HG03280 (cell line): ENCODE results near the gene SLC22A16.

Experiments
- ATAC-seq: cut with Tn5 transposase; IDR thresholded peaks from one replicate; pipeline ENCODE4 v1.9.1; 2021; ENCODE audit warnings: mild to moderate bottlenecking, moderate library complexity; ENCODE audit not compliant: unreplicated experiment

Gene SLC22A16

DNA sequence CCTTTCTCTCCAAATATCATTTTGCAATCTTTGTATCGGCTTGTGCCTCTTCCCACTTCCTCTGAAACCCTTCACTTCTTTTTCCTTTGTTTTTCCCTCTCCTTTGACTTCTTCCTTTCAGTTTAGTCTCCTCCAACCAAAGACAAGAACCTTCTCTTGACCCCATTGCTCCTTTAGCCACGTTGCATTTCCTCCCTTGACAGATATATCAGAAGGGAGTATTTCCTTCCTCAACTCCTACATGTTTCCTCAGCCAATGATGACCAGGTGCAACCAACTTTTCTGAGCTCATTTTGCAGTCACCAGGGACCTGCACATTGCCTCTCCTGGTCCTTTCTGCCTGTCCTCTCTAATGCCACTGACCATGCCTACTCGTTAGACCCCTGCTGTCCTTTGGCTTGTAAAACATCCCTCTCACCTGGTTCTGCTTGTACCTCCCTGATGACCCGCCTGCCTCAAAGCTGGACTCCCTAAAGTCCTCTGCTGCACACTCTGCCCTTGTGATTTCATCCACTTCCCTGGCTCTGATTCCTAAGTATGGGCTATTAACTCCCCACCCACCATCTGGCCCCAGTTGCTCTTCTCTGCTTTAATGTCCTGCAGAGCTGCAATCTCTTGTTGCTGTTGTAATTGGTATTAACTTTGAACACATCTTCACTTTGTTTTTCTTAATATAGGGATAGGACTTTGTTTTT, 27.4 kb downstream of the SLC22A16 start:
- ATAC-seq = no peak

DNA sequence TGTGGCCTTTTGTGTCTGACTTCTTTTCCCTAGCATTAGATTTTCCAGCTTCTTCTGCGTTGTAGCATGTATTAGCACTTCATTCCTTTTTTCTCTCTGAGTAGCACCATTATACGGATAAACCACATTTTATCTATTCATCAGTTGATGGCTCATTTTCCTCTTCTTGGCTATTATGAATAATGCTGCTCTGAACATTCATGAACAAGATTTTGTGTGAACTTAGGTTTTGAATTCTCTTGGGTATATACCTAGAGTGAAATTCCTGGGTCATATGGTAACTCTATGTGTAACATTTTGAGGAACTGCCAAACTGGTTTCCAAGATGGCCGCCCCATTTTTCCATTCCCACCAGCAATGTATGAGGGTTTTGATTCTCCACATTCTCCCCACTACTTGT, 28.7 kb downstream of the SLC22A16 start:
- ATAC-seq = no peak

DNA sequence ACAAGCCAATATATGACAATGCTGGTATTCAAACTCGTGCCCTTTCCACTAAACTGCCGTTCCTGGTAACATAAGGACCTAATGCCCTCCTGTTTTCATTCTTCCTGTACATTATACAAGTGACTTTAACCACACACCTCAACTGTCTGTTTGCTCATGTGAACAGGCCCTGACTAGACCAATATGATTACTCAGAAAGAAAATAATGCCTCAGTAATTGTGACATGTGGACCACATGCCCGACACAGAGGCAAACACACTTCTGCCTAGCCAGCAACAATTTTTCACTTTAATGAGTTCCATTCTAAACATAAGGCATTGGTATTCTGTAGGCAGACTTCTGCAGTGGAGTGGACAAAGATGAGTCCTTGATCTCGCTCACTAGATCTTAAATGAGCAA, 30.0 kb downstream of the SLC22A16 start:
- ATAC-seq = no peak

DNA sequence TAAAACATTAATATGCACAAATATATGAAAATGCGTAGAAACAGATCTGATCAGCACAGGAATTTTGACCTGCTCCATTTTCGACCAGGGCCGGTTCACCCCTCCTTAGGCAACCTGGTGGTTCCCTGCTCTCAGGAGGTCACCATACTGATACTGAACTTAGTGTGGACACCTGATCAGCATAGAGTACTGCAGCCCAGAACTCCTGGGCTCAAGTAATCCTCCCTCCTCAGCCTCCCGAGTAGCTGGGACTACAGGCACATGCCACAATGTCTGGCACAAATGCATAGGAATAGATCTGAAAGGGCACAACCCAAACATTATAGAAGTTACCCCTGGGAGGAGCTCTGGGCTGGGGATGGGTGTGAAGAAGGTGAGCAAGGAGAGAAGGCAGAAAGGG, 36.4 kb downstream of the SLC22A16 start:
- no peak for ATAC-seq

DNA sequence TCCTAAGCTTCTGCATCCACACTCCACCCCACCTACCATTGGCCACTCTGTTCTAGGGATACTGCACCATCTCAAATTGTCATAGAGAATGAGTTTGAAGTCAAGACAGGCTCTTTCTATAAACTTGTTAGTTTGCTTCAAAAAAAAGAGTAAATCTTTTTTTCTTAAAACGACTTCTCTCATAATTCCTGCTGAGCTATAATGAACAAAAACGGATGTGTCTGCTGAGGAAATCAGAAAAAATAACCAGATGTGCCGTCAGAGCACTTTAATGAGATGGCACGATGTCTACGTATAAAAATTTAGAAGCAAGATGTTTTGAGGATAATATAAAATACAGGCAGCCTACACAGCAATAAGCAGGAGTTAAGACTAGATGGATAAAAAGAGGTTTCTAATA, 37.1 kb downstream of the SLC22A16 start:
- no peak for ATAC-seq

DNA sequence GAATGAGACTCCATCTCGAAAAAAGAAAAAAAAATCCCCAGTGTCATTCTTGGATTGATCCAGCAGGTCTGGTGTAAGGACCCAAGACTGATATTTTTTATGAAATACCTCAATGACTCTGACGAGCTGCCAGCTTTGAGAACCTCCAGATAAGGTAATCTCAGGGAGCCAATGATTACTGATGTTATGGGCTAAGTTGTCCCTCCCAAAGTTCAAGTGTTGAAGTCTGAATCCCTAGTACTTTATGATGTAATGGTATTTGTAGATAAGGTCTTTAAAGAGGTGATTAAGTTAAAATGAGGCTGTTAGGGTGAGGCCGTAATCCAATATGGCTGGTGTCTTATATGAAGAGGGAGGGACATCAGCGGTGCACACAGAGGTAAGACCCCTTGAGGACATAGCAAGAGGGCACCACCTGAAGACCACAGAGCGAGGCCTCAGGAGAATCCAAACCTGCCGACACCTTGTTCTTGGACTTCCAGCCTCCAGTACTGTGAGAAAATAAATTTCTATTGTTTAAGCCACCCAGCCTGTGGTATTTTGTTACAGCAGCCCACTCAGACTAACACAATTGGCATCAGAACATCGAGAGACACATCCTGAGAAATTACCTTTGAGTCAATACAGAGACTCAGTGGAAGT, 41.3 kb downstream of the SLC22A16 start:
- ATAC-seq = no peak

DNA sequence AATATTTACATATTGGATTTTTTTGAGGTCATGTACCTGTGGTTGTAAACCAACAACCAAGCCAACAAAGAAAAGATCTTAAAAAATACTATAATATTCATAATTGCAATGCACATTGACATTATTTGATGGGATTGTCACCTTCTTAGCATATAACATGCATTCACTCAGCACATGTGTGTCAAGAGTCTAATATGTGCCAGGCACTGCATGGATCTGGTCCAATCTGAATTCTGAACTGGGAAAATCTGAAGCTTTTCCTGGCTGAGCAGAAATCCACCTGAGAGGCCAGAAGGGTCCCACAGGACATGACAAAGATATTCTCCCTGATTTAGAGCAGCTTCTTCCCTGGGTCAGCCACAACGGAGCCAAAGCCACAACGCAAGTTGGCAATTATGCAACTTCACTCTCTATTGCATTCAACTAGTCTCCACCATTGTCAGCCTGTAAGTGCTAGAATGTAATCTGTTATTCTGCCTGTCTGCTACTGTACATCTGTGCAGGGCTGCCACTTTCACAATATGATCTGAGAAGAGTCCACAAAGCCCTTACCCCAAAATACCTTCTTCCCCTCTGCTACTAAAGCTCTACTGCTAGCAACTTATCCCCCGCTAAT, 44.0 kb downstream of the SLC22A16 start:
- ATAC-seq = no peak

DNA sequence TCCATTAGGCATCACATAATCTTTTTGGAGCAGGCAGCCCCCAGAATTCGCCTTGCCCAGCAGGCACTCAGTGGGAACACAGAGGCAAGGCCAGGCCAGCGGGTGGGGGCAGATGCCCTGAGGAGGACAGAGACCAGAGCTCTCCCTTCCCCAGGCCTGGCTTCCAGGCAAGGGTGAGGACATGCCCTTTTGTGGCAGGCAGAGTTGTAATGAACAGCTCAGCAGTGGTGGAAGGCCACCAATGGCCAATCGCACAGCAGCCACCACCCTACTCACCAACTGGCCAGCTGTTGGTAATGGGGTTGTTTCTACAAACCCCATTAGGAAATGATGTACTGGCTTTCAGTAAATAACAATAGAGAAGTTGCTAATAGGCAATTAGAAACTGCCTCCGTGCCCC, 45.7 kb downstream of the SLC22A16 start:
- no peak for ATAC-seq

DNA sequence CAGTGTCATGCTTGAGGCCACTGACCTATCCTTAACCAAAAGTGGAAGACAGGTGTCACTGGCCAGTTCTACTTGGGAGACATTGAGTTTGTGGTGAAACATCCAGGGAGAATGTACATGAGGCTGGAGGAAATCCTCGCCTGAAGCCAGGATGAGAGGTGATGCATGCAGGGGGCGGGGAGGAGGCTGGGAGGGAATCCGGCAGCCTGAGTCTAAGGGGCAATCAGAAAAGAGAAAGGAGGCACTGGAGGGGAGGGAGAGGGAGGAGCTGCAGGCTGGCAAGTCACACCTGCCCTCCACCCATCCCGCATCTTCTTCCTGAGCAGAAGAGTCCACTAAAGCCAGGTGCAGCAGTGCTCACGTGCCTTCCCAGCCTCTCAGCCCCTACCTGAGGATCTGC, 46.2 kb downstream of the SLC22A16 start:
- ATAC-seq = no peak

DNA sequence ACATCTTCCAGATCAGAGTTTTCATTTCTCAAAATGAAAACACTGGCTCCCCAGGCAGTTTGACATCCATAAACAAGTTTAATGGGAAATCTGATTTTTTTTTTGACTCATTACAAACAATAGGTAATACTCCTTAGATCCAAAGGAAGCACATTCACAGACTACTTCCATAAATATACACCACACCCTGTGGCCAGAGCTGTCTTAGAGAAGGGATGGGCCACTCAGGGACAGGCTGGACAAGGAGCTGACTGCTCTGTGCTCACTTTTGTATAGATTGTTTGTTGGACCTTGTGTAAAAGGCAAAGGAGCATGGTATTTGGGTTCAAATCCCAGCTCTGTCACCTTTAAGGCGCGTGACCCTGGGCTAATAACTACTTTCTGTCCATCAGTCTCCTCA, 48.3 kb downstream of the SLC22A16 start:
- no peak for ATAC-seq

DNA sequence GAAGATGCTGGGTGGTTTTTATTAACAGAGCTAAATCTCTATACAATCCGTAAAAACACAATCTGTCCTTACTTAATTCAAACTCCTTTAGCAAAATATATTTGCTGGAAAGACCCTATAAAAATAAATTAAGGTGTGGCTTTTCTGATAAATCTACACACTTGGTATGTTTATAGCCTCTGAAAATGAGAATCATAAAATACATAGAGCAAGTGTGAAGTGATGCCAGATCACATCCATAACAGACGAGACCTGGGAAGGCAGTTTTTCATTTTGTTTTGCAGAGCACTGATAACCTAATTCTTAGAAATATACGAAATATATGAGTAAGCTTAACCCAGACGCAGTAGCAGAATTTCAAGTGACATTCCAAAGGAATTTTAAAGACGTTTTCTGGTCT, 50.6 kb downstream of the SLC22A16 start:
- no peak for ATAC-seq

DNA sequence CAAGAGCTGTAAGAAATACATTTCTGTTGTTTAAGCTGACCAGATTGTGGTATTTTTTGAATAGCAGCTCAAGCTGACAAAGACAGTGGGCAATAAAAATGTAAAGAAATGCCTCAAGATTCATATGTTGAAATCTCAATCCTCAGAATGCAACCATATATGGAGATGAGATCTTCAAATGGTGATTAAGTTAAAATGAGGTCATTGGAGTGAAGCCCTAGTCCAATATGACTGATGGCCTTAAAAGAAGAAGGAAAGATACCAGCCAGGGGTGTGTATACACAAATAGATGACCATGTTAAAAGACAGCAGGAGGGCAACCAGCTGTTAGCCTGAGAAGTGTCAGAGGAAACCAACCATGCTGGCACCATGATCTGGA, 54.0 kb downstream of the SLC22A16 start:
- ATAC-seq = no peak

DNA sequence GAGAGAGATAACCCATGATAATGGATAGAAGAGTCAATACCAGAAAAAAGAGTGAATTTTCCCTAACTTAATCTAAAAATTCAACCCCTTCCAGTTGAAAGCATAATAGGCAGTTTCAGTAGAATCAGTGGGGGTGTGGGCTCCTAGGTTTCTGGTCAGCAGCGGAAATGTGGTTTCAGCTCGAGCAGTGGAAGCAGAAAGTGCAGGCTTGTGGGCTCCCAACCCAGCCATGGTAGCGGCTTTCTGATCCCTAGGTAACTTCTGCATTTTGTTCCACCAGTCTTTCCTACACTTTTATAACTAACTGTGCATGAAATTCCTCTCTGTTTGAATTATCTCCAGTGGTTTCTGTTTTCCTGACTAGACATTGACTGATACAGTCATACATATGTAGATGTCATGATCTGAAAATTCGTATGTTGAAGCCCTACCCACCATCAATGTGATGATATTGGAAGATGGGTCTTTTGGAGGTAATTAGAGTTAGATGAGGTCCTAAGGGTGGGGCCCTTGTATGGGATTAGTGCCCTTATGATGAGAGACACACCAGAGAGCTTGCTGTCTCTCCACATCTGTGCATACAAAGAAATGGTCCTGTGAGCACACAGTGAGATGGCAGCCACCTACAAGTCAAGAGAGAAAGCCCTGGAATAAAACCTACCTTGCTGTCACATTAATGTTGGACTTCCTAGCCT, 54.5 kb downstream of the SLC22A16 start:
- no peak for ATAC-seq

DNA sequence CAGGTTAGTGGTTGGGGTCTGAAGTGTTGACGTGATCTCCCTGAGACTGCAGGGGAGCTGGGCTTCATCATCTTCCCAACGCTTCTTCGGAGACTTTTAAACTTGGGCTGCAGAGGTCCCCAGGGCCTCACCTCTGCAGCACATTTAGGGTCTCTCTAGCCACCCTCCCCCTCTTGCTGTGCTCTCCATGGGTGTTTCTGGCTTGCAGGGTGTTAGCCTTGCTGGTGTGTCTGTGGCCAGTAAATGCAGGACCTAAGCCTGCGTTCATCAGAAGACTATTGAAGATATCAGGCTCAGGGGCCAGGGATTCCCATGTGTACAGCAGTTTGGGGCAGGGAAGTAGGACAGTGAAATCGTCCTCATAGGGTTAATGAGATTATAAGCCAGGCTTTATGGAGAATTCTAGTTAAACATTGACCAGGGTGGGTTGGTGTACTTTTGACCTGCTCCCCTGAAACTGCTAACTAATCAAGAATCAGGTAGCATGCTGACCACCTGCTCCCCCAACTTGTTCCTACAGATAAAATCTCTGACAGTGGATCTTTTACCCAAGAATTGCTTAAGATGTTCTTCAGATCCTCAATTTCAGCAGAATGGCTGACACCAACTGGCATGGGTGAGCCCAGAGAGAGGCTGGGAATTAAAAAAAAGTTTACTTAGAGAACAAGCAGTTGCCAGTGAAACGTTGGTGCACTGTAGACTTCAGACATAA, 57.2 kb downstream of the SLC22A16 start:
- ATAC-seq = no peak

DNA sequence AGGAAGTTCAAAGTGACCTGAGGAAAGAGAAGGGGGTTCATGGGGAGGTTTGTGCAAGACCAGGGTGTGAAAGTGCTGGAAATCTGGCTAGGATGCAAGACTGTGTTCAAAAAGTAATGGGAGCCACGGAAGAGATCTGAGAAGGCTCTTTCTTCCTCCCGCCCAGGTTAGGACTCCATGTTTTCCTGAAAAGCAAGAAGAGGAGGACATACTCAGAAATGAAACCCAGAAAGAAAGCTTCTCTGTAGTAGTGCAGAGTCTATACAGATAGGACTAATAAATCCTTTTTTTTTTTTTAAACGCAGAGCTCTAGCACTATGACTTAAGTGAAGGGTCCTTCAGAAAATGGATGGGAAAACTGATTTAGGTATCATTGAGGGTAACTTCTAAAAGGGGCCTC, 57.8 kb downstream of the SLC22A16 start:
- ATAC-seq = no peak

DNA sequence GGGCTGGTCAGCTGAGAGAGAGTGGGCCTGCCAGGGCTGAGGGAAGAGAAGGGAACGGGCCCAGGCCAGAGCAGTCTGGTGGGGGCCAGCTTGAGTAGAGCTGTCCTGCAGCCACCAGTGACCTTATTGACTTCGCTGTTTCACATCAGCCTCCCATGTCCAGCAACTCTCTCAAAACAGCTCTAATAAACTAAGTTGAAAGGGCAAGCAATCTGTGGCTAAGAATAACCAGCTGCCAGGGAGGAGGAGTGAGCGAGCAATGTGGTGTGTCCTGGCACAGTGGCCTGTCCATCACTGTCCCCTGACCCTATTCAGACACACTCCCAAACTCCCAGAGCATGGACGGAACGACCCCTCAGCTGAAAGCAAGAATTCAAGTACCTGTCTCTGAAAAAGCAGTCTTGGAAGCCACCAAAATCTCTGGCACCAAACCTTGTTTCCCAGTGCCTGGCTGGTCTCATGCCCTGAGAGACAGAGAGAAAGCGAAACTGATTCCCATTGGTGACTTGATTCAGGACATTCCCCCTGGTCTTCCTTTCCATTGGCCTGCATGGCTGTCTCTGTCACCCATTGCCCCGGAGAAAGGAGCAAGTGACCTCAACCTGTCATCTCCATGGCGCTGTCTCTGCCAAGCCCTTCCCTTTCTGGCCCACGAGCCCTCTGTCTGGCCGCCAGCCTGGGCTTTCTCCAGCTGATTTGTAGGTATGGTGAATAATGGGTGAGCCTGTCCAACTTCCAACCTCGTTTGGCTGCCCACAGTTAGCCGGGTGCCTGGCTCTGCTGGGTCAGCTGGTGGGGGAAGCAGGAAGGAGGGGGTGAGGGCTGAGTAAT, 61.1 kb downstream of the SLC22A16 start, which contains the start of gene DDO:
DDO (minus strand) TSS at position 490 of the 831 bp plus-strand sequence. CDS start 2,113 bp downstream, outside the sequence.
- ATAC-seq = no peak

DNA sequence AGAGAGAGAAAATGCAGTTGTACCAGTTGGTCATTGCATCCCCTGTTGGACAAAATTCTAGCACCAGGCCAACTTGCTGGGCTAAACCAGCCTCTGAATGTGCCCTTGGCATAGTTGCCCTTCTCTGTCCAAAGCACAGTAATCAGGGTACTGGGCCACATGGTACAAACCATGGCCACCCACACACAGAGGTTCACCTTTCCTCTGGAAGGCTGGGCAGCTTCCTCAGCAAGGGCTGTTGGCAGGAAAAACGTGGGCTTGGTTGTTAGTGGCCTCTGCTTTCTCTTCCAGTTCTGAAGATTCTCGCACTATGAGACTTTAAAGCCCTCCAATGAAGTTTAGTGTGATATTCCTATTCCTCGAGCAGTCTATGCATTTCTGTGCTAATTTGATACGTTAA, 61.7 kb downstream of the SLC22A16 start:
- ATAC-seq = no peak

DNA sequence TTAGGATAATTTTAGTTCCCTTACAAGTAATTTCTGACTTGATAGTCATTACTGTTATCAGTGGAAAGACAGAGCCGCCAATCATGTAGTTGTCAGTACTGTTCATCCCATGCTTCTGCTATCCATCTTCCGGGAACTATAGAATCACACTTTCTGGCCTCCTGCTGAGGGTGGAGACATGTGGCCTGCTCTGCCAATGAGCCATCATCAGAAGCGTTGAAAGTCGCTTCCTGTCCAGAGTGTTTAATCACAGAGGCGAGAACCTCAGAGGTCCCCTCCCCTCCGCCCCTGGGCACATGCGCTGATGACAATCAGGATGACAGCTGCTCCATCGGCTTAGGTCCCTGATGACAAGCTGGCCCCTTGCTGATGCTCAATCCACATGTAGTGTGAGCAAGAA, 64.1 kb downstream of the SLC22A16 start:
- ATAC-seq = no peak

DNA sequence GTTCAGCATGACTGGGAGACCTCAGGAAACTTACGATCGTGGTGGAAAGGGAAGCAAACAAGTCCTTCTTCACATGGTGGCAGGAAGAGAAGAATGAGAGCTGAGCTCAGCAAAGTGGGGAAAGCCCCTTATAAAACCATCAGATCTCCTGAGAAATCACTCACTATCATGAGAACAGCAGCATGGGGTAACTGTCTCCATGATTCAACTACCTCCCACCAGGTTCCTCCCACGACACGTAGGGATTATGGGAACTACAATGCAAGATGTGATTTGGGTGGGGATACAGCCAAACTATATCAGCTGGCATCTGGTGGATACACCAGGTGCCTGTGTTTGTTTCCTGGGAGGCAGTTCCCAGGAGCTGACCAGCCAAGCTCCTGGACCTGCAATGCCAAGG, 65.9 kb downstream of the SLC22A16 start:
- ATAC-seq = no peak

DNA sequence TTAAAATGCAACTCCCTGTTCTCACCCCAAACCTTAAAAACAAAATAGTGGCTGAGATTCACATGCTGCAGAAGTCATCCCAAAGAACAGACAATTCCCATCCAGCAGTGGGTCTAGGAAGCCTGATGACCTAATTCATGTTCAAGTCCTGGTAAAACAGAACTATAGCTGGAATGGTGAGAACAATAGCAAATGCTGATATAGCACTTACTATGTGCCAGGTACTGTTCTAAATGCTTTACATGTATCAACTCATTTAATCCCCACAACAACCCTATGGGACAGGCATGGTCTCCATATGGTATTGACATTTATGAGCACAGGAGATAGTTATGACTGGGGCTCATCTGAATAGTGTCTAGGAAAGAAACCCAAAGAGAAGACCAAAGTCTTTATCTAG, 66.6 kb downstream of the SLC22A16 start:
- ATAC-seq = no peak
